SW480 (cell line): Measurements from ENCODE around the gene GPR50.

Source experiments
- DNase-seq: peaks from one replicate; pipeline ENCODE4 v3.0.0-alpha.2; 2016; ENCODE audit warnings: low spot score

GPR50 gene

GRCh38 chrX:151227627-151228026 is 51.2 kb downstream of the GPR50 start:
- DNase-seq = no peak

- no peak for DNase-seq
Observed at GRCh38 chrX:151228935-151229334, 52.6 kb downstream of the GPR50 start.
